Fibroblast of mammary gland (primary cell): Measurements from ENCODE around the gene CLDND1.

Experiments used
- DNase-seq: peaks from one replicate; pipeline ENCODE4 v3.0.0-alpha.2; 2010; ENCODE audit warnings: low read depth
- H3K4me3 ChIP-seq: 2 replicates; pipeline ENCODE4 v1.5.1; 2011; ENCODE audit warnings: low read depth, mild to moderate bottlenecking, low read length, moderate library complexity; ENCODE audit not compliant: control insufficient read depth
- CTCF ChIP-seq: conservative IDR thresholded peaks from 2 replicates; pipeline ENCODE4 v1.5.1; 2011; ENCODE audit warnings: low read depth, low read length, inconsistent platforms; ENCODE audit not compliant: control insufficient read depth, insufficient read depth

The CLDND1 gene

DNA sequence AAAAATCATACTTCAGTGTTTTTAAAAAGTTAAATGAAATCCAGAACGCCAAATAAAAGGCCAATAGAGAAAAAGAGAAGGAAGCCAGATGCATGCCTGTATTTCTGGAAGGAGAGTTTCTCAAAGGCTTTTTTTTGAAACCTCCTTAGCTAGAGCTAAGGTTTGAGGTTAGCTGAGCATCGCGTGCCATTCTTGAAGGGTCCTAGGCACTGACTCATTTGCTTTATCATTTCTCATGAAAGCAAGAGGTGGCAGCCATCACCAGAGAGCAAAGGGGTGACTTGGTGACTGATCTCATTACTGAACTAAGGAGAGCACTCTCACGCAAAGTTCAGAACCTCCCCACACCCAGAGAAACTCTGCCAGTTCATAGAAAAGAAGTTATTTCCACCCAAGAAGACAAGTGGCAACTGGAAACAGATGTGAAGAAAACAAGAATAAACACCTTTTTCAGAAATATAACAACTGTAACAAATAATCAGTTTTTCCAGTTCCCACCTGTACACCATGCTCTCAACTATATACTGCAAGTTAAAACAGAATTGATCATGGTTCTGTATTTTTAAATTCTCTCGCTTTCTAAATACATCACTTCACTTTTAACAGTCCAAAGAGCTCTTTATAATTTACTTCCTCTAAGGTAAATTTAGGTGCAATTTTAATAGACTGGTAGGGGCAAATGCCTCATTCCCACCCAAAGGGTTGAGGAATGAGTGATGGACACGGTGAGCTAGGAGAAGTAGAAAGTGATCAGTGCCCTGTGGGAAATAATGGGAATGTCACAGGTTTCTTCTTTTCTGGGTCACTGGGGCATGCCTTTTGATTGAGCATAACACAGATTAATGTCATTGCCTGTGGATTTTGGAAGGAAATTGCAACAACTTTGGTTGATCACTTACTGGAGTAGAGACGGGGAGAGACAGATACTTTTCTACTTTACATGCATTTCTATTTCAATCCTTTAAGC lies 33.7 kb upstream of the CLDND1 start:
- DNase-seq, result no peak
- no peak overlapping the region for H3K4me3 ChIP-seq
- no peak for TF ChIP-seq CTCF

GRCh38 chr3:98555025-98555379 lies 32.3 kb upstream of the CLDND1 start:
- no peak overlapping the region for H3K4me3 ChIP-seq
- no peak for DNase-seq
- TF ChIP-seq CTCF, result no peak

GRCh38 chr3:98554580-98554979 lies 31.9 kb upstream of the CLDND1 start:
- no peak for TF ChIP-seq CTCF
- DNase-seq, result no peak

GRCh38 chr3:98553753-98554152 lies 31.1 kb upstream of the CLDND1 start:
- DNase-seq, result no peak
- no peak overlapping the region for H3K4me3 ChIP-seq
- no peak for TF ChIP-seq CTCF

More at GRCh38 chr3:98554580-98554979, 31.9 kb upstream of the CLDND1 start:
- H3K4me3 ChIP-seq, result no peak overlapping the region

DNA sequence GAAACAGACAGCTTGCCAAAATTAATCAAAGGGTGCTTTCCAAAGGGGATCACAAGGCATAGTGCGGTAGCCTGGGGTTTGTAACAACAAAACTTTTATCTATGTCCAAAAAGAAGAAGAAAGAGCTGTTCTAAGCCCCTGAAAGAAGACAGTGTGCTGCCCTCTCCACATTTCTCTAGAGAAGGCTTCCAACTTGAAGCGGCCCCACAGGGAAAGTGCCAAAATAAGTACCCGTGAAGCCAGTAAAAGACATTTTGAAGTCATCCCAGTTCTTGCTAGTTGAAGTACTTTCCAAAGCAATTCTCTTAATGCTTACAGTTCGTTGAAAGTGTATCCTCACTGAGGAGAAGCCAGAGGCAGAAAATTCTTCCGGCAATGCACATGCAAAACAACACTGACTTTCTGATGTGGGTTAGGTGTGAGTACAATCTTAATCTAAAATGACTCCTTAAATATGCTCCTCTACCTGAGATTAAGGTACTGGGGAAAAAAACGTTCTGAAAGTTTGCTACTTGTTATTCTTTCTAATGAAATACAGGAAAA lies 30.4 kb upstream of the CLDND1 start:
- TF ChIP-seq CTCF, result no peak
- no peak overlapping the region for H3K4me3 ChIP-seq
- no peak for DNase-seq

DNA sequence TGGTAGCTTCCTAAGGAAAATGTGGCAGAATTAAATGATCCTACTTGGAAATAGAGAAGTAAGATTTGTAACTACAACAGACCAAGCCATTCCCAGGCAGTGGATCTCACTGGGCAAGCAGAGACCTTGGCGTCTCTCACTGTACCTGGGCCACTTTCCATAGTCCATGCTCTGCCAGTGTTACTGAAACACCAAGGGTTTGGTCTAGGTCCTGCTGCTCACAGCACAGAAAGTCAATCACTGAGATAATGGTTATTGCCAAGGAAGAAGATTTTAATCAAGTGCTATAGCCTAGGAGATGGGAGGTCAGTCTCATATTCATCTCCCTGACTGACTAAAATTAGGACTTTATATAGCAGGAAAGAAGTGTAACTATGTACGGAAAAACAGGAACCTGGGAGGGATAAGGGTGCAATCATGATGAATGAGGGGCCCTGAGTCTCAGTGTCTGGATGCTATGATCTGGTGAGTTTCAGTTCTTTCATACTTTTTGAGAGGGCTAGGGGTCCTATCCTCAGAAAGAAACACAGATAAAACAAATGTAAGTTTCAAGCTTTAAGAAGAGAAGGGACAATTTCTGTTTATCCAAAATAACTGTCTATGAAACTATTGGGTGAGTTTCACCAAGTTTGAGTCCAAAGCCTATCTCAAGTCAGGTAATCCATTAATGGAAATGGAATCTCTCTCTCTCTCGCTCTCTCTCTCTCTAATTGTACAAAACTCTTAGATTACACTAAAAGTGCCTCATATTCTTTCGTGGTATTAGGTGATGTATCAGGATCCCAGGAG lies 29.7 kb upstream of the CLDND1 start:
- H3K4me3 ChIP-seq, result no peak overlapping the region
- TF ChIP-seq CTCF, result no peak
- DNase-seq, result no peak
